IMR-90 (cell line): ENCODE data around the gene DCHS2. TPM values are rescaled to one million over a fixed set of nuclear protein-coding genes. Genes with fewer than 3 reads are reported as not detected.

Experiments used
- ATAC-seq: fragments of 200-7000 bp; cut with Tn5 transposase; 2 replicates; pipeline ENCODE4 v1.9.1; 2020; ENCODE audit warnings: low read depth, mild to moderate bottlenecking, moderate library complexity
- BruUV-seq: library from RNA; stranded (reverse); fragments of 400-500 nt; replicated peaks from 2 replicates; lab custom pipeline; 2021; lab: Mats Ljungman, UMichigan
- CTCF ChIA-PET: fragments of 300-600 bp; formaldehyde crosslinking; extraction: SDS; loops from one replicate; lab custom pipeline; 2021; ENCODE audit warnings: antibody characterized with exemption; lab: Yijun Ruan, JAX
- POLR2A ChIA-PET: fragments of 300-600 bp; sonication (Branson Sonifier 250); formaldehyde crosslinking; loops from one replicate; lab custom pipeline; 2022; ENCODE audit warnings: antibody characterized with exemption; ENCODE audit not compliant: unreplicated experiment; lab: Charles Lee
- DNase-seq: peaks from one replicate; pipeline ENCODE4 v3.0.0; 2013
- H2AFZ ChIP-seq: replicated peaks from 2 replicates; pipeline ENCODE3; 2013; ENCODE audit warnings: low read length, mild to moderate bottlenecking; ENCODE audit not compliant: poor library complexity
- H2AK5ac ChIP-seq: 2 replicates; pipeline ENCODE4 v1.6.1; 2013; ENCODE audit warnings: low read depth, low read length, inconsistent platforms
- H2AK9ac ChIP-seq: replicated peaks from 2 replicates; pipeline ENCODE3; 2013; ENCODE audit warnings: mild to moderate bottlenecking, low read depth, low read length, moderate library complexity; ENCODE audit not compliant: poor library complexity
- H2BK120ac ChIP-seq: 2 replicates; pipeline ENCODE4 v1.6.1; 2013; ENCODE audit warnings: low read depth, low read length, inconsistent platforms
- H2BK15ac ChIP-seq: 3 replicates; pipeline ENCODE4 v1.6.1; 2013; ENCODE audit warnings: low read depth, low read length, inconsistent platforms
- H2BK20ac ChIP-seq: 2 replicates; pipeline ENCODE4 v1.6.1; 2013; ENCODE audit warnings: low read depth, mild to moderate bottlenecking, inconsistent platforms, low read length, moderate library complexity
- H2BK5ac ChIP-seq: 2 replicates; pipeline ENCODE4 v1.6.1; 2013; ENCODE audit warnings: mild to moderate bottlenecking, low read depth, low read length, inconsistent platforms; ENCODE audit not compliant: poor library complexity, severe bottlenecking
- H3K14ac ChIP-seq: replicated peaks from 2 replicates; pipeline ENCODE4 v1.6.1; 2013; ENCODE audit warnings: low read depth, low read length, inconsistent platforms
- H3K18ac ChIP-seq: 2 replicates; pipeline ENCODE4 v1.6.1; 2013; ENCODE audit warnings: low read depth, low read length, control low read depth
- H3K23ac ChIP-seq: 2 replicates; pipeline ENCODE4 v1.6.1; 2013; ENCODE audit warnings: low read depth, low read length, inconsistent platforms
- H3K27ac ChIP-seq: 2 replicates; pipeline ENCODE4 v1.5.1; 2013; ENCODE audit warnings: mild to moderate bottlenecking, control low read depth, low read length; ENCODE audit not compliant: insufficient read depth
- H3K27me3 ChIP-seq: 2 replicates; pipeline ENCODE4 v1.6.1; 2013; ENCODE audit warnings: low read length; ENCODE audit not compliant: control insufficient read depth, insufficient read depth
- H3K36me3 ChIP-seq: 2 replicates; pipeline ENCODE4 v1.6.1; 2013; ENCODE audit warnings: low read length, mixed read lengths; ENCODE audit not compliant: control insufficient read depth, insufficient read depth
- H3K4ac ChIP-seq: 2 replicates; pipeline ENCODE4 v1.6.1; 2013; ENCODE audit warnings: low read depth, low read length, inconsistent platforms
- H3K4me1 ChIP-seq: 2 replicates; pipeline ENCODE4 v1.6.1; 2013; ENCODE audit warnings: low read length, mixed read lengths; ENCODE audit not compliant: control insufficient read depth, insufficient read depth
- H3K4me2 ChIP-seq: 2 replicates; pipeline ENCODE4 v1.6.1; 2013; ENCODE audit warnings: low read depth, mild to moderate bottlenecking, control low read depth, low read length, moderate library complexity
- H3K4me3 ChIP-seq: 2 replicates; pipeline ENCODE4 v1.5.1; 2013; ENCODE audit warnings: low read depth, mild to moderate bottlenecking, control low read depth, low read length, moderate library complexity; ENCODE audit not compliant: insufficient read depth
- H3K56ac ChIP-seq: 2 replicates; pipeline ENCODE4 v1.6.1; 2013; ENCODE audit warnings: low read length, inconsistent platforms; ENCODE audit not compliant: insufficient read depth; ENCODE audit errors: extremely low read depth
- H3K79me1 ChIP-seq, 2 experiments: 2 replicates each; pipeline ENCODE4 v1.6.1; 2013; ENCODE audit warnings: low read length in 2 of 2, inconsistent platforms in 1 of 2, low read depth in 1 of 2
- H3K9ac ChIP-seq: 2 replicates; pipeline ENCODE4 v1.6.1; 2013; ENCODE audit warnings: low read depth, low read length, control low read depth
- H3K9me1 ChIP-seq: 2 replicates; pipeline ENCODE4 v1.6.1; 2013; ENCODE audit warnings: low read length, inconsistent platforms; ENCODE audit not compliant: insufficient read depth
- H3K9me3 ChIP-seq: 2 replicates; pipeline ENCODE4 v1.6.1; 2013; ENCODE audit warnings: low read length; ENCODE audit not compliant: control insufficient read depth, insufficient read depth
- H4K20me1 ChIP-seq: 2 replicates; pipeline ENCODE4 v1.6.1; 2013; ENCODE audit warnings: low read length, inconsistent platforms; ENCODE audit not compliant: insufficient read depth
- H4K5ac ChIP-seq: 2 replicates; pipeline ENCODE4 v1.6.1; 2013; ENCODE audit warnings: mild to moderate bottlenecking, low read depth, low read length, control low read depth
- H4K8ac ChIP-seq, 2 experiments: 2 replicates each; pipeline ENCODE4 v1.6.1; 2013; ENCODE audit warnings: low read depth in 2 of 2, low read length in 2 of 2, control low read depth in 1 of 2, inconsistent platforms in 1 of 2
- H4K91ac ChIP-seq: 2 replicates; pipeline ENCODE4 v1.6.1; 2013; ENCODE audit warnings: low read depth, low read length, inconsistent platforms; ENCODE audit not compliant: insufficient read depth
- CEBPB ChIP-seq: IDR thresholded peaks from 2 replicates; pipeline ENCODE4 v1.6.1; 2012; ENCODE audit warnings: low read depth, low read length, improper control_type of control experiment
- CTCF ChIP-seq: conservative IDR thresholded peaks from 2 replicates; pipeline ENCODE4 v1.5.1; 2012; ENCODE audit warnings: mild to moderate bottlenecking, low read depth, low read length, improper control_type of control experiment
- ELK1 ChIP-seq: fragments of 150-350 bp; IDR thresholded peaks from 2 replicates; pipeline ENCODE4 v1.6.1; 2016; ENCODE audit warnings: low read depth, mild to moderate bottlenecking, low read length, moderate library complexity, borderline replicate concordance
- MAZ ChIP-seq: IDR thresholded peaks from 2 replicates; pipeline ENCODE4 v1.6.1; 2012; ENCODE audit warnings: low read depth, mild to moderate bottlenecking, low read length, improper control_type of control experiment, moderate library complexity, borderline replicate concordance
- MXI1 ChIP-seq: IDR thresholded peaks from 2 replicates; pipeline ENCODE4 v1.6.1; 2012; ENCODE audit warnings: low read depth, mild to moderate bottlenecking, low read length, moderate library complexity, borderline replicate concordance
- NFE2L2 ChIP-seq: fragments of 150-350 bp; IDR thresholded peaks from 2 replicates; pipeline ENCODE4 v1.6.1; 2016; ENCODE audit warnings: low read depth, mild to moderate bottlenecking, low read length
- POLR2A ChIP-seq: IDR thresholded peaks from 2 replicates; pipeline ENCODE4 v1.6.1; 2012; ENCODE audit warnings: mild to moderate bottlenecking, low read depth, low read length
- RAD21 ChIP-seq: IDR thresholded peaks from 2 replicates; pipeline ENCODE4 v1.6.1; 2012; ENCODE audit warnings: low read length, improper control_type of control experiment
- RFX5 ChIP-seq: IDR thresholded peaks from 2 replicates; pipeline ENCODE4 v1.8.0; 2012; ENCODE audit warnings: low read depth, mild to moderate bottlenecking, low read length, moderate library complexity
- WGBS, 2 experiments: methylation state at CpG; one replicate each; pipeline versions ENCODE4 v1.1.5 to v1.1.7; 2013; ENCODE audit warnings: missing lambda C conversion rate in 2 of 2; ENCODE audit not compliant: insufficient read length in 1 of 2; ENCODE audit errors: extremely low coverage in 2 of 2; 5-methylcytosine and 5-hydroxymethylcytosine counted together
- dilution Hi-C: fragments of 300-500 bp; cut with HindIII; formaldehyde crosslinking; loops from one replicate; pipeline ENCODE4 v1.14.3; 2018; ENCODE audit warnings: low sequenced_read_pairs; ENCODE audit not compliant: unreplicated experiment
- in situ Hi-C: fragments of 300-500 bp; cut with MboI; formaldehyde crosslinking; loops from 3 replicates; pipeline ENCODE4 v1.14.3; 2019; ENCODE audit warnings: low sequenced_read_pairs, inconsistent platforms, mixed read lengths
- intact Hi-C: fragments of 100-400 bp; cut with micrococcal nuclease; formaldehyde crosslinking; loops from 2 replicates; pipeline ENCODE4 v1.10.0; 2022
- polyA plus RNA-seq, 3 experiments: library from polyadenylated mRNA; depleted of rRNA; stranded (reverse); fragments of >200 nt; gene quantifications; 2 replicates each; pipeline ENCODE4 v1.2.3, GENCODE V29; 2012; ENCODE audit warnings: low replicate concordance in 1 of 3
- total RNA-seq: library from RNA; depleted of rRNA; stranded (reverse); fragments of >200 nt; gene quantifications from 2 replicates; pipeline ENCODE4 v1.2.3, GENCODE V29; 2012

The DCHS2 gene
- total and polyA plus RNA-seq, 2 of the 4 experiments (the other 2 are of a cell fraction), result not detected

- DNase-seq (no peak), ATAC-seq (no peak)
- Histone ChIP-seq H3K14ac (no peak overlapping the region), H3K9me1 (no peaks in the 10 kb centered on the region), H3K4ac (no peak overlapping the region), H4K8ac (no peak overlapping the region), H2BK5ac (no peak overlapping the region), H3K4me2 (no peak overlapping the region), H2BK15ac (no peak overlapping the region), H3K27ac (no peak overlapping the region), H2AK9ac (no peak overlapping the region), H4K91ac (no peak overlapping the region), H3K4me1 (no peaks in the 10 kb centered on the region), H3K9ac (no peak overlapping the region), H2AK5ac (no peak overlapping the region), H3K9me3 (no peaks in the 10 kb centered on the region), H4K5ac (no peak overlapping the region), H2BK120ac (no peak overlapping the region), H3K27me3 (no peaks in the 10 kb centered on the region), H4K20me1 (no peaks in the 10 kb centered on the region), H3K79me1 (no peaks in the 10 kb centered on the region), H3K18ac (no peak overlapping the region), H3K4me3 (no peak overlapping the region), H3K23ac (no peak overlapping the region), H3K36me3 (no peaks in the 10 kb centered on the region), H2AFZ (no peak overlapping the region), H2BK20ac (no peak overlapping the region), H3K56ac (no peak overlapping the region)
- ChIA-PET CTCF (no interaction called here), POLR2A (no interaction called here)
- TF ChIP-seq POLR2A, result no peak
- no peak for TF ChIP-seq CEBPB
- TF ChIP-seq NFE2L2, result no peak
- no peak for TF ChIP-seq CTCF
- TF ChIP-seq RAD21, result no peak
- TF ChIP-seq MXI1, result no peak
- TF ChIP-seq MAZ, result no peak
- no peak for TF ChIP-seq RFX5
- no peak for TF ChIP-seq ELK1
- dilution Hi-C loops, result no loop called here
- WGBS, 2 experiments, result no CpG with 5 or more reads among the region's 1 CpG
- intact Hi-C loops, result no loop called here
- no TSS peak for BruUV-seq
- in situ Hi-C loops, result no loop called here
These were observed 115.1 kb downstream of the DCHS2 start for GRCh38 chr4:154376486-154376885.
